Calu3 (cell line): ENCODE results near the gene CLEC4D. TPM values are rescaled to one million over a fixed set of nuclear protein-coding genes. Genes with fewer than 3 reads are reported as not detected.

Experiments used
- BruUV-seq: library from RNA; stranded (reverse); fragments of 400-500 nt; replicated peaks from 2 replicates; lab custom pipeline; 2021; lab: Mats Ljungman, UMichigan
- CTCF ChIA-PET: fragments of 300-600 bp; sonication (Branson Sonifier 250); formaldehyde crosslinking; loops from one replicate; lab custom pipeline; 2022; ENCODE audit warnings: antibody characterized with exemption; lab: Charles Lee
- DNase-seq: peaks from one replicate; pipeline ENCODE4 v3.0.0; 2022
- H3K27ac Mint-ChIP-seq: one replicate; pipeline ENCODE4 v1.8.0; 2022; ENCODE audit warnings: mixed read lengths; ENCODE audit not compliant: unreplicated experiment
- H3K27me3 Mint-ChIP-seq: one replicate; pipeline ENCODE4 v1.8.0; 2022; ENCODE audit warnings: mixed read lengths; ENCODE audit not compliant: unreplicated experiment
- H3K36me3 Mint-ChIP-seq: one replicate; pipeline ENCODE4 v1.8.0; 2022; ENCODE audit warnings: mild to moderate bottlenecking, moderate library complexity, mixed read lengths; ENCODE audit not compliant: insufficient read depth, unreplicated experiment
- H3K4me1 Mint-ChIP-seq: one replicate; pipeline ENCODE4 v1.8.0; 2022; ENCODE audit warnings: mild to moderate bottlenecking, low read depth, mixed read lengths; ENCODE audit not compliant: unreplicated experiment
- H3K4me3 Mint-ChIP-seq: one replicate; pipeline ENCODE4 v1.8.0; 2022; ENCODE audit warnings: mild to moderate bottlenecking, low read depth, moderate library complexity, mixed read lengths; ENCODE audit not compliant: unreplicated experiment
- H3K9me3 Mint-ChIP-seq: one replicate; pipeline ENCODE4 v1.8.0; 2022; ENCODE audit warnings: low read depth, mixed read lengths; ENCODE audit not compliant: unreplicated experiment
- CTCF ChIP-seq: fragments of 200-600 bp; IDR thresholded peaks from one replicate; pipeline ENCODE4 v1.8.0; 2022; ENCODE audit warnings: antibody characterized with exemption; ENCODE audit not compliant: unreplicated experiment
- intact Hi-C: fragments of 100-400 bp; cut with micrococcal nuclease; formaldehyde crosslinking; loops from one replicate; pipeline ENCODE4 v1.10.0; 2022; ENCODE audit not compliant: unreplicated experiment
- total RNA-seq: library from RNA; stranded (reverse); gene quantifications from 2 replicates; pipeline ENCODE4 v1.2.3, GENCODE V29; 2022

Gene CLEC4D
- total RNA-seq, 1 experiment from 2014 or later, result not detected

GRCh38 chr12:8475508-8476203 lies 37.6 kb upstream of the CLEC4D start:
- no peak overlapping the region for H3K27ac Mint-ChIP-seq
- H3K4me1 Mint-ChIP-seq, result no peaks in the 10 kb centered on the region
- H3K27me3 Mint-ChIP-seq, result peaks cover 25% of the 10 kb centered on the region
- no peaks in the 10 kb centered on the region for H3K36me3 Mint-ChIP-seq
- no peak for TF ChIP-seq CTCF
- no peaks in the 10 kb centered on the region for H3K9me3 Mint-ChIP-seq
- intact Hi-C loops, result no loop called here
- CTCF ChIA-PET, result no interaction called here
- no peak for DNase-seq
- no peak overlapping the region for H3K4me3 Mint-ChIP-seq
- BruUV-seq, result no TSS peak

GRCh38 chr12:8482571-8483061 lies 30.7 kb upstream of the CLEC4D start:
- H3K4me1 Mint-ChIP-seq, result no peaks in the 10 kb centered on the region
- H3K36me3 Mint-ChIP-seq, result no peaks in the 10 kb centered on the region
- H3K27ac Mint-ChIP-seq, result no peak overlapping the region
- intact Hi-C loops, result no loop called here
- H3K27me3 Mint-ChIP-seq, result peaks cover 40% of the 10 kb centered on the region
- no peak for DNase-seq
- no peak for TF ChIP-seq CTCF
- CTCF ChIA-PET, result no interaction called here
- H3K9me3 Mint-ChIP-seq, result no peaks in the 10 kb centered on the region
- H3K4me3 Mint-ChIP-seq, result no peak overlapping the region
- BruUV-seq, result no TSS peak

GRCh38 chr12:8483079-8483478 lies 30.2 kb upstream of the CLEC4D start:
- no TSS peak for BruUV-seq
- Mint-ChIP-seq H3K9me3 (no peaks in the 10 kb centered on the region), H3K4me3 (no peak overlapping the region), H3K4me1 (no peaks in the 10 kb centered on the region), H3K36me3 (no peaks in the 10 kb centered on the region), H3K27me3 (peaks cover 40% of the 10 kb centered on the region), H3K27ac (no peak overlapping the region)
- TF ChIP-seq CTCF, result no peak
- no peak for DNase-seq
- CTCF ChIA-PET, result no interaction called here
- intact Hi-C loops, result no loop called here

GRCh38 chr12:8491646-8492530 lies 21.4 kb upstream of the CLEC4D start:
- DNase-seq, result no peak
- CTCF ChIA-PET, result no interaction called here
- intact Hi-C loops, result no loop called here
- Mint-ChIP-seq H3K36me3 (no peaks in the 10 kb centered on the region), H3K27ac (no peak overlapping the region), H3K27me3 (peaks cover 19% of the 10 kb centered on the region), H3K4me1 (no peaks in the 10 kb centered on the region), H3K4me3 (no peak overlapping the region), H3K9me3 (no peaks in the 10 kb centered on the region)
- no peak for TF ChIP-seq CTCF
- BruUV-seq, result no TSS peak
